Hindlimb muscle (tissue), 1 donor: ENCODE results near the gene MYO5B. TPM values are rescaled to one million over a fixed set of nuclear protein-coding genes. Genes with fewer than 3 reads are reported as not detected.
A peak's percentile ranks its signal among the peaks of the same experiment; 100 is the strongest.
"Not testable (repeated sequence)": the region's sequence is repeated elsewhere in the genome, so short reads cannot be mapped to it uniquely, and the experiment has no call there.

ENCODE experiments used
- DNase-seq: peaks from one replicate; pipeline ENCODE4 v3.0.0-alpha.2; 2013
- polyA plus RNA-seq: library from polyadenylated mRNA; unstranded; fragments of 120-200 nt; gene quantifications from one replicate; pipeline ENCODE4 v1.2.1, GENCODE V29; 2013; ENCODE audit not compliant: insufficient read length

MYO5B gene
- polyA plus RNA-seq, 1 donor, result 1.7 TPM

DNA sequence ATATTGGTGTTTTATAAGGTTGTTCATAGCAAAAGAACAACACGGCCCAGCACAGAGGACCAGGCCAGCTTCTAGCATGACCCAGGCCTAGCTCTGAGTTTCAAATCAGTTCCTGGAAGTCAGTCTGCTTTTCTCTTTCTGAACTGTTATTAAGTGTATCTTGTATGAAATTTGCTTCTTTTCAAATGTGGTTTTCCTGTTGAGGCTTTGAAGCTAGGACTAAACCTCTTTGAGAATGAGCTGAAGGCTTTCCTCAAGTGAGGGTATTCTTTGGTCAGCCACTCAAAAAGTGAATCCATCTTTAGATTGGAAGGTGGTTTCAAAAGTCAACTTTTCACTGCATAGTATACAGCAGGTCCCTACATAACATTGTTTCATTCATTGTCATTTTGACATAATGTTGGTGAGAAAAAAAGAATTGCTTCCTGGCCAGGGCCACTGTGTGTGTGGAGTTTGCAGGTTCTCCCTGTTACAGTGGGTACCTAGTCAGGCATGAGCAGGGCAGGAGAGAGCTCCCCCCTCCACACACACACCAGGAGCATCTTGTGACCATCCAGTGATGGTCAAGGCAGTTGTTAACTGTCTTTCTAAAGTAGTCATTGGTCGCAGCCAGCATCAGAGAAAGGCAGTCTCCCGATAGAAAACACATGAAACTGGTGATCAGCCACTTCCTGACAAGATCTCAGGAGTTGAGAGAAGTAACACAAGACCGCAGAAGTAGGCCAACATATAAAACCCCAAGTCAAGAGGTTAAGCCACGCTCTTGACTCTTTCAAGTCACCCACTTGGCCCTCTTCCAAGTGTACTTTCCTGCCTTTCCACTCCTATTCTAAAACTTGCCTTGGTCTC lies 374.9 kb downstream of the MYO5B start:
- no peak for DNase-seq

GRCh38 chr18:49819071-49819662 lies 375.8 kb downstream of the MYO5B start:
- DNase-seq, result no peak

DNA sequence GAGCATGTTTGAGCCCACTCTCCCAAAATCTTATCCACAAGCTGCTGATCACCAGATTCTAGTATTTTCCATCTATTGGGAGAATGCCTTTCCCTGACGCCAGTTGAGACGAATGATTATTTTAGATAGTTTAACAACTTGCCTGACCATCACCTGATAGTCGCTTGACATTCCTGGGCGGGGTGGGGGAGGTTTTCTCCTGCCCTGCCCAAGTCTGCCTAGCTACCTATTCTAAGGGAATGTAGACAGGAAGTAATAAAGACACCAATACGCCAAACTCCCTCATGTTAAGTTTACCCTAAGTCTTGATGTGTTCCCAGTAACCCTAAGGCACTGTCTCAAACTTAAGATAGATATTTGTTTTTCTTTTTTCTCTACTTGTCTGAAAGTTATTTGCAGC lies 377.0 kb downstream of the MYO5B start:
- DNase-seq, result no peak

DNA sequence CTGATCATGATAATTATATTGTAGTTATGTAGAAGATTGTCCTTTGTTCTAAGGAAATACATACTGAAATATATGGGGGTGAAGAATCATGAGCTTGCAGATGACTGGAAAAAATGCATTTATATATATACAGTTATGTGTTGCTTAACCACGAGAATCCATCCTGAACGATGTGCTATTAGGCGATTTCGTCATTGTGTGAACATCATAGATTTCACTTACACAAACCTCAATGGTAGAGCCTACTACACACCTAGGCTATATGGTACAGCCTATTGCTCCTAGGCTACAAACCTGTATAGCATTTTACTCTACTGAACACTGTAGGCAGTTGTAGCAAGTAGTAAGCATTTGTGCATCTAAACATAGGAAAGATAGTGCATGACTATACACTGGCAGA lies 379.0 kb downstream of the MYO5B start:
- DNase-seq, result no peak

- no peak for DNase-seq
Observed at GRCh38 chr18:49814147-49814499, 380.8 kb downstream of the MYO5B start.

- peak; percentile 89 for DNase-seq
Observed at GRCh38 chr18:49813319-49814146, 381.4 kb downstream of the MYO5B start, which contains the start of gene ACAA2. Gene ACAA2, minus strand, starts transcription at chr18:49813533. Its CDS starts 49 bp downstream, at chr18:49813484.

DNA sequence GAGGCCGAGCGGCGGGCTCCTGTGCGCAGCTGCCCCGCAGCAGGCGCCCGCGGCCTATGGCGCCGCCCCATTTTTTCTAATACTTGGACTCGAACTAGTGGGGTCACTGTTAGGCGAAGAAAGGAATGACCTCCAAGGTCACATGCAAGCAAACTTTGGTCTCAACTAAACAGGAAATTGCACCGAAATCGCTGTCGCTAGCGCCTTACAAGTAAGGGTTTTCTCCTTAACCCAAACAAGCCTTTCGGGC lies 382.0 kb downstream of the MYO5B start:
- DNase-seq, result peak; percentile 54

GRCh38 chr18:49812286-49813068 lies 382.5 kb downstream of the MYO5B start:
- DNase-seq, result peak; percentile 27

DNA sequence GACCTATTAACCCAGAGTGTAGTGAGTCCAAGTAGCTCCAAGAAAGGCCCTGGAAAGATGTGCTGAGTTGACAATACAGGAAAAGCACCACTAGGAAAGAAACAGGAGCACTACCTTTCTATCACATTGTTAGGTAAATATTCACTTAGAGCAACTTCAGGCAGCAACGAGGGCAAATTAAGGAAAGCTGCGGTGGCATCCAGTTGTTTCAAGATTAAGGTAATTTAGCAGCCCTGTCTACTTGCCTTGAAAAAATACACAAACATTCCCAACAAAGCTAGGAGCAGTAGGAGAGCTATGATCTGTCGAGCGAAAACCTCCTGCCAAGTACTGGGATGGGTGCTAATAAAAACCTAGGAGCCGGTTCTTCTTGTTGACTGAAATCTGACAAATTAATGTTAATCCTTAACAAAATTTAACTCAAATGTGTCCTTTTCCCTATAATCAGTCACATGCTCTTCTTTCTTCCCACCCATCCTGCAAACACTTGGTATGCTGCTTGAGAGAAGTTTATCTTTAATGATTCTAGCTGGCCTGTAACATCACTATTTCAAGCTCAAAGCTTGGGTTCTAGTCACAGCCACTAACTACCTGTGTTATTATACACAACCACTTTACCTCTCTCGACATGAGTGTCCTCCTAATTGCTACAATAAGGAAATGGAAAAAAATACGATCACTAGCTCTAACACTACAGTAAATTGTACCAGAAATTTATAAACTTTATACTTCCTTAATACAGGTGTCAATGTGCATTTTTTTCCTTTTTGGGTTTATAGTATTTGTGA lies 383.6 kb downstream of the MYO5B start:
- DNase-seq, result no peak

GRCh38 chr18:49808553-49809191 lies 386.3 kb downstream of the MYO5B start:
- not testable (repeated sequence) for DNase-seq

- no peak for DNase-seq
Observed at GRCh38 chr18:49804096-49804495, 390.9 kb downstream of the MYO5B start.

DNA sequence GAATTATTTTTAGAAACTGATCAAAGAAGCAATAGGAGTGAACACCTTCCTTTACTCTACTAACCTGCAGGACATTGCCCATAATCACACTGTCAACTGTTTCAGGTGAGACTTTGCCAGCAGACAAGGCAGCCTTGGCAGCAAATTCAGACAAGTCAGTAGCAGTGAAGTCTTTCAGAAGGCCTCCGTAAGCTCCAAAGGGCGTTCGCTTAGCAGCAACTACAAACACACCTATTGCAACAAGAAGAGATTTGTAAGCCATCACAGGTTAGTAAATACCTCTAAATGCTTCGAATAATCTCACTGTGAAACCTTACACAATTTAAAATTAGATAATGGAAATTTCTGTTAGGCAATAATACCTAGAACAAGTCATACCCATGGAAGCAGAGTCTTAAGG lies 392.3 kb downstream of the MYO5B start:
- DNase-seq, result no peak

DNA sequence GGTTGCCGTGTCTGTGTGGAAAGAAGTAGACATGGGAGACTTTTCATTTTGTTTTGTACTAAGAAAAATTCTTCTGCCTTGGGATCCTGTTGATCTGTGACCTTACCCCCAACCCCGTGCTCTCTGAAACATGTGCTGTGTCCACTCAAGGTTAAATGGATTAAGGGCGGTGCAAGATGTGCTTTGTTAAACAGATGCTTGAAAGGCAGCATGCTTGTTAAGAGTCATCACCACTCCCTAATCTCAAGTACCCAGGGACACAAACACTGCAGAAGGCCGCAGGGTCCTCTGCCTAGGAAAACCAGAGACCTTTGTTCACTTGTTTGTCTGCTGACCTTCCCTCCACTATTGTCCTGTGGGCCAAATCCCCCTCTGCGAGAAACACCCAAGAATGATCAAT lies 394.5 kb downstream of the MYO5B start:
- not testable (repeated sequence) for DNase-seq

GRCh38 chr18:49799806-49800205 lies 395.1 kb downstream of the MYO5B start:
- DNase-seq, result not testable (repeated sequence)

DNA sequence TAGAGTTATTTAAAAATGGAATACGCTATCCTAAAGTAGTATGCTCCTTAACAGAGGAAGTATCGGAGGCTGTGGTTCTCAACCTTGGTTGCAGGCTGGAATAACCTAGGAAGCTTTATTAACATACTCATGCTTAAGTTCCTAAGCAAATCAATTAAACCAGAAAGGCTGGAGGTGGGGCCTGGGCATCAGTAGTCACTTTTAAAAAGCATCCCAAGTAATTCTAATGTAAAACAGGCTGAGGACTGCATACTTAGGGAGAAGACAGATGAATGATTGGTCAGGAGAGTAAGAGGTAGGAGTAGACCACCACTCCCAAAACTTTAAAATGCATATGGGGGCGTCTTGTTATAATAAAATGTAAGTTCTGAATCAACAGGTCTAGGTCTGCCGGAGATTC lies 396.9 kb downstream of the MYO5B start:
- no peak for DNase-seq

GRCh38 chr18:49795612-49796552 lies 399.1 kb downstream of the MYO5B start:
- no peak for DNase-seq

- DNase-seq, result no peak
Observed at GRCh38 chr18:49794743-49795142, 400.2 kb downstream of the MYO5B start.

GRCh38 chr18:49789560-49790134 lies 405.3 kb downstream of the MYO5B start:
- DNase-seq, result not testable (repeated sequence)

DNA sequence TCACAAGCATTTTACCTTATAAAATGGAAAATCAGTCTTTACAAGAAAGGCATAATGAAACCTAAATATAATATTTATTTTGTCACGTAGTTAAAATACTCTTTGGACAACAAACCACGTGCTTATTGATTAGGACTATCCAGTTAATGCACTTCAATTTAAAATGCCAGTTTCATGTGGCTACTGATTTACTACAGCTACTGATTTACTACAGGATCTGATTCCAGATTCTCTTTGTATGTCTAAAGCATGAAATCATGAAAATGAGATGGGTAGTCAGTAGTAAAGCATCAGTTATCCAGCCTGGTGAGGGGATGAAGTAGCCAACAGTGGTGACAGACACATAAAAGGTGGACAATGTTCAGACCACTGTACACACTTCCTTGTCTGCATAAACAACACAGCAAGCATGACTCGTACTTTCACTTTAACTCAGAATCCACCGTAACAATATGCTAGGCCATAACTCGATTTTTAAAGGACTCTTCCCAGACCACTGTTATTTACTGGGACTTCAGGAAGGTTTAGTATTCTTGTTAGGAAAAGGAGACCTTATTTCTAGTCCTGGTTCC lies 406.5 kb downstream of the MYO5B start:
- DNase-seq, result no peak
